ENCODE results near the gene SLC51B. TPM values are rescaled to one million over a fixed set of nuclear protein-coding genes. Genes with fewer than 3 reads are reported as not detected.

SLC51B gene
- total RNA-seq, 1 experiment from 2014 or later = not detected

DNA sequence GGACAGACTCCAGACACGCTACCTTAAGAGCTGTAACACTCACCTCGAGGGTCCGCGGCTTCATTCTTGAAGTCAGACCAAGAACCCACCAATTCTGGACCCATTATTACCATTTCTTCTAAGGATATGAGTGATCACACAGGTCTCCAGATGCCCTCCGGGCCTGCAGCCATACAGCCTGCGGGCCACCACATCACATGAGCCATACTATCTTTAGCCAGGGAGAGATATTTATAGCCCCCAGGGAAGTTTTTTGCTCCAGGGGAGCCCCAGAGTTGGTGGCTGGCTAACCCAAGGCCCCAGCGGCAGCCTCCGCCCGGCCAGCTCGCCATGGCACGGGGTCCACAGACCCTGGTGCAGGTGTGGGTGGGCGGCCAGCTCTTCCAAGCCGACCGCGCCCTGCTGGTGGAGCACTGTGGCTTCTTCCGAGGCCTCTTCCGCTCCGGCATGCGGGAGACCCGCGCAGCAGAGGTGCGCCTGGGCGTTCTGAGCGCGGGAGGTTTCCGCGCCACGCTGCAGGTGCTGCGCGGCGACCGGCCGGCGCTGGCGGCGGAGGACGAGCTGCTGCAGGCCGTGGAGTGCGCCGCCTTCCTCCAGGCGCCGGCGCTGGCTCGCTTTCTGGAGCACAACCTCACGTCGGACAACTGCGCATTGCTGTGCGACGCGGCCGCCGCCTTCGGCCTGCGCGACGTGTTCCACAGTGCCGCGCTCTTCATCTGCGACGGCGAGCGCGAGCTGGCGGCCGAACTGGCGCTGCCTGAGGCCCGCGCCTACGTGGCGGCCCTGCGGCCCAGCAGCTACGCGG is 31.5 kb downstream of the SLC51B start, which contains the start of gene KBTBD13:
Gene KBTBD13, plus strand, starts transcription at position 261 of the 805 bp plus-strand sequence. Its CDS starts 70 bp downstream, at position 331.
- in situ Hi-C loops (cut with HindIII; ENCODE audit: low pct_unique_long_range_greater_than_20kb, low sequenced_read_pairs) = no loop called here
- DNase-seq (ENCODE audit: low read depth) = no peak

DNA sequence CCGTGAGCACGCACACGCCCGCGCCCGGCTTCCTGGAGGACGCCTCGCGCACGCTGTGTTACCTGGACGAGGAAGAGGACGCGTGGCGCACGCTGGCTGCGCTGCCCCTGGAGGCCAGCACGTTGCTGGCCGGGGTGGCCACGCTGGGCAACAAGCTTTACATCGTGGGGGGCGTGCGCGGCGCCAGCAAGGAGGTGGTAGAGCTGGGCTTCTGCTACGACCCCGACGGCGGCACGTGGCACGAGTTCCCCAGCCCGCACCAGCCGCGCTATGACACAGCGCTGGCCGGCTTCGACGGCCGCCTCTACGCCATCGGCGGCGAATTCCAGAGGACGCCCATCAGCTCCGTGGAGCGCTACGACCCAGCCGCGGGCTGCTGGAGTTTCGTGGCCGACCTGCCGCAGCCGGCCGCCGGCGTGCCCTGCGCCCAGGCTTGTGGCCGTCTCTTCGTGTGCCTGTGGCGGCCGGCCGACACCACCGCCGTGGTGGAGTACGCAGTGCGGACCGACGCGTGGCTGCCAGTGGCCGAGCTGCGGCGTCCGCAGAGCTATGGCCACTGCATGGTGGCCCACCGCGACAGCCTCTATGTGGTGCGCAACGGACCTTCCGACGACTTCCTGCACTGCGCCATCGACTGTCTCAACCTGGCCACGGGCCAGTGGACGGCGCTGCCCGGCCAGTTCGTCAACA is 32.2 kb downstream of the SLC51B start:
- DNase-seq (ENCODE audit: low read depth) = no peak
- in situ Hi-C loops (cut with HindIII; ENCODE audit: low pct_unique_long_range_greater_than_20kb, low sequenced_read_pairs) = no loop called here

DNA sequence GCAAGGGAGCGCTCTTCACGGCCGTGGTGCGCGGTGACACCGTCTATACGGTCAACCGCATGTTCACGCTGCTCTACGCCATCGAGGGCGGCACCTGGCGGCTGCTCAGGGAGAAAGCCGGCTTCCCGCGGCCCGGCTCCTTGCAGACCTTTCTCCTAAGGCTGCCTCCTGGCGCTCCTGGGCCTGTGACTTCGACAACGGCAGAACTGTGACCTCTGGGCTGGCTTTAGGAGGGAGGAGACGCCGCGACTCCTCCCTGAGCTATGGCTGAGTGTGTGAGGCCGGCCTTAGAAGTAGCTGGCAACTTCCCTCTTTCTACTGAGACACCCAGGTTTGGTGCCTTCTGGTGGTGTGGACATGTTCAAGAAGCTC is 32.8 kb downstream of the SLC51B start:
- DNase-seq (ENCODE audit: low read depth) = no peak
- in situ Hi-C loops (cut with HindIII; ENCODE audit: low pct_unique_long_range_greater_than_20kb, low sequenced_read_pairs) = no loop called here

DNA sequence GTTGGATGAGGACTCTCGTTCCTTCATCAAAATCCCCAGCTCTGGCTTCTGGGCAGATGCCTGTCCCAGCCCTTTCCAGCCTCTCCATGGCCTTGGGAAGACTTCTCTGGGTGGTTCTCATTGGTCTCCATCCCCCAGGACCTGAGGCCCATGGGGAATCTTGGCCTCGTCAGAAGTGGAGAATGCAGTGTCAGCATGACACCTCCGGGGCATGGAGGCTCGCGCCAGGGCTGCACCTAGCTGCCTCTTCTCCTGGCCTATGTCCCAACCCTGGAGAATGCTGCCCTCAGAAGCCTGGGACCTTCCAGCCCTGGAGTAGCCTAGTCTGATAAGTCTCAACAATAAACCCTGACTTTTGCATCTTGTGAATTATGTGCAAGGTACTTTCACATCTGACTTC is 34.4 kb downstream of the SLC51B start:
- DNase-seq (ENCODE audit: low read depth) = no peak
- in situ Hi-C loops (cut with HindIII; ENCODE audit: low pct_unique_long_range_greater_than_20kb, low sequenced_read_pairs) = no loop called here

DNA sequence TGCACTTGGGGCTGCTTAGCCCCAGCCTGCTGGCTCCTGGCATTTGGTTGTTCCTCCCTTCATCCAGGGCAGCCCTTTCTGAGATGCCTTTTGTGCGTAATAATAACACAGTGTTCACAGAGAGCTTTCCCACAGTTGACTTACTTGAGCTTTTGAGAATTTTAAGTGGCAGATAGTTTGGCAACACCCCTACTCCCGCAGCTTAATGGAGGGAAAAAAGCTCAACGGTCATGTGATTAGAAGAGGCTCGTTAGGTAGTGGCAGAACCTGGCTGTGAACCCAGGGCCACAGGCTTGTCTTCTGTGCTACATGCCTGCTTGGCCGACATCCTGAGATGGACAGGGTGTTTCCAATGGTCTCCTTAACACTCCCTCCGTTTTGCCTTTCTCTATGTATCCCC is 36.1 kb downstream of the SLC51B start:
- in situ Hi-C loops (cut with HindIII; ENCODE audit: low pct_unique_long_range_greater_than_20kb, low sequenced_read_pairs) = no loop called here
- DNase-seq (ENCODE audit: low read depth) = no peak

DNA sequence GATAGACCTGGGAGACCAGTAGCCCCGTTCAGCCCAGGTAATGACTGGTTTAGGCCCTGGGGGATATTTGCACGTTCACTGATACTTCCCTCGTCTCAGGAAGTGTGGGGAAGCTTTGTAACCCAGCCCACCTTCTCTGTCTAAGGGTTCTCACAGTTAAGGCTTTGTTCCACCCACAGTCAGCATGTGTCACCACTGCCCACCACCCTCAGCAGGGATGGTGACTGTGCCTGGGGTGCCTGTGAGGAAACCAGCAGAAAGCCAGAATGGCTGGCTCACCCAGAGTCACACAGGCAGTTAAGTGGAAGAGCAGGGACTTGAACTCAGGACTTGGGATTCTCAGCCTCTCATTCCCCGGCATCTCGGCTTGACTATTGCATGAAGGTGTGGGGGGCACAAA is 36.6 kb downstream of the SLC51B start:
- in situ Hi-C loops (cut with HindIII; ENCODE audit: low pct_unique_long_range_greater_than_20kb, low sequenced_read_pairs) = no loop called here
- DNase-seq (ENCODE audit: low read depth) = no peak

DNA sequence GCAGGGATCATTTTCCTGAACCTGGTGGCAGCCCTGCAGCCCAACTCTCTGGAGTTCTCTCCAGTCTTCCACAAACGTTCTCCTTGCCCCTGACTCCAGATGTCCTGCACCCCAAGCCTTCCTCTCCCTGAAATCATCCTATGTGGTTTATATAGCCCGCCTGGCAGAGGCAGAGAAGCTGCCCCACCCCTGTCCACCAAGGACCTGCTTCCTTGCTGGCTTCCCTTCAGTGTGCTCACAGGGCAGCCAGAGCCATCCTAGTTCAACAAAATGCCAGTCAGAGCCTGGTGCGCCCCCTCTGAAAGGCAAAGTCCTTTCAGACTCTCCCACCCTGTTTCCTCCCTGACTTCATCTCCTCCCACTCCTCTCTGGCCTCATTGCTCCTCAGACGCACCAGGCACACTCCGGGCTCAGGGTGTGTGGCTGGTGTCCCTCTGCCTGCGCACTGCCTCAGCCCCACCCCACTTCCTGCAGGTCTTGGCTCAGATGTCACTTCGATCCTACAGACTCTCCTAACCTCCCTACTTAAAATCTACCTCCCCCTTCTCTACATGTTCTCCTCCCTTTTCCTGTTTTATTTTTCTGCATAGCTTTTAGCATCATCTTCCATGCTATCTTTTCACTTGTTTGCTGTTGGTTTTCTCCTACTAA is 37.2 kb downstream of the SLC51B start:
- in situ Hi-C loops (cut with HindIII; ENCODE audit: low pct_unique_long_range_greater_than_20kb, low sequenced_read_pairs) = no loop called here

DNA sequence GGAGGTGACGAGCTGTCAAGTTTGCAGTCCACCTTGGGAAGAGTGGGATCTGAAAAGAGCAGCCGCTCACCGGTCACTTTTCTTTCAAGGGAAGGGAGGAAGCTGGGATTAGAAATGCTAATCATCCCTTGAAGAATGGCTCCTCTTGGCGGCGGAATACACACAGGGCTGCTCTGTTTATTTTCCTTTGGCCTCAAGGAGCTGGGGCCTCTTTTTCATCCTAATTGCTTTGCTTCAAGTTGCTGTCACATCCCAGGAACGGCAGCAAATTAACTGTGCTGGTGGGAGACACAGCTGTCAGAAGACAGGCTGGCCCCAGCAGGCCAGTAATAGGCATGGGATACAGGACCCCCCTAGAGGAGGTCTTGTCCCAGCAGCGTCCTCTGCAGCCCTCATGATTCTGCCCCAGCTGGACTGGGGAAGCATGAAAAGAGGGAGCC is 38.1 kb downstream of the SLC51B start:
- in situ Hi-C loops (cut with HindIII; ENCODE audit: low pct_unique_long_range_greater_than_20kb, low sequenced_read_pairs) = no loop called here
- peak; percentile 37 for DNase-seq (ENCODE audit: low read depth)

More for the DNA sequence above, 37.2 kb downstream of the SLC51B start:
- DNase-seq (ENCODE audit: low read depth) = no peak

DNA sequence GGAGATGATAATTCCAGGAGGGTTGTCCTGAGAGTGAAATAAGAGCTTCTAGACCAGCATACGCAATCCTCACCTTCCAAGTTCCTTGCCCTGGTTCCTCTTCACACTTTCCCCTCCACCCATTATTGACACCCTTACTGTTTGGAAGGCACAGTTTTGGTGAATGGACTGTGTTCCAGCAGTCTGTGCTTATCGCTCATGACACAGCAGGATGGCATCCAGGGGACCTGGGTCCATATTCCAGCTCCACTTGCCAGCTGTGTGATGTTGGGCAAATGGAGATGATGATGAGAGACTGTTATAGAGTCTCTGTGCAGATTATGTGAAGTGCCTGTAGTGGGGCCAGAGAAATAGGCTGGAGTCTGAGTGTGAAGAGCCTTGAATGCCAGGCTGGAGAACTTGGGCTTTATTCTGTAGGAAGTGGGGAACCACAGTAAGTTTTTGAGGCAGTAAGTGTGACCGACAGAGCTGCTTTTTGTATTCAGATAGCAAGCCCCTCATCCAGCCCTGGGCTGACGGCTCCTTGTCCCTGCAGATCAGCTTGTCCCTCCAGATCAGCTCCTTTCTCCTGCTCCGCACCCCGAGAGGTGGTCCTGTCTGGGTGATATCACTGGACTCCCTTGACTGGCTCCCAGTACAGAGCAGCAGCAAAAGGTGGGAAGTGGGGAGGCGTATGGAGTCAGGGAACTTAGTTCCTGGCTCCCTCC is 39.5 kb downstream of the SLC51B start:
- DNase-seq (ENCODE audit: low read depth) = no peak
- in situ Hi-C loops (cut with HindIII; ENCODE audit: low pct_unique_long_range_greater_than_20kb, low sequenced_read_pairs) = no loop called here

DNA sequence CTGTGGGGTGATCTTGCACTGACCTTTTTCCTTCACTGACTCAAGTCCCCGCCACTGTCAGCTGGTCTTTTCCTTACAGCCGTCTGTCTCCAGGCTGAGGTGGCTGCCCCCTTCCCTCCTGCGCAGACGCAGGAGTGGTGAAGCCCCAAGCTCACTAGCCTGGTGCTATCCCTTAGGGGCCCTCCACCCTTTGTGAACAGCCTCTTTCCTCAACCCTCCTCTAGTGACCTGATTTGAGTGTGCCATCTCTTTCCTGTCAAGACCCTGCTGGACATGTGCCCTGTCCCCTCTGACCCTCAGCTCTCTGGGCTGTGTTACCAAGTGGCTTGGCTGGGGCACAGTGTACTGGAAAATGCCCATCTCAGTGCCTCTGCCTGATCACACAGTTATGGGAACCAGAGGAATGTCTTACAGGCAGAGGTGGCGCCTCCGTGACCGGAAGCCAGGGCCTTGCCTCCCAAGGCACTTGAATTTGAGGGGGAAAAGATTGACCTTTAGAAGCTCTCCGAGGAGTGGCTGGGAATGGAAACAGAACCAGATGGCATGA is 40.1 kb downstream of the SLC51B start:
- in situ Hi-C loops (cut with HindIII; ENCODE audit: low pct_unique_long_range_greater_than_20kb, low sequenced_read_pairs) = no loop called here
- no peak for DNase-seq (ENCODE audit: low read depth)

DNA sequence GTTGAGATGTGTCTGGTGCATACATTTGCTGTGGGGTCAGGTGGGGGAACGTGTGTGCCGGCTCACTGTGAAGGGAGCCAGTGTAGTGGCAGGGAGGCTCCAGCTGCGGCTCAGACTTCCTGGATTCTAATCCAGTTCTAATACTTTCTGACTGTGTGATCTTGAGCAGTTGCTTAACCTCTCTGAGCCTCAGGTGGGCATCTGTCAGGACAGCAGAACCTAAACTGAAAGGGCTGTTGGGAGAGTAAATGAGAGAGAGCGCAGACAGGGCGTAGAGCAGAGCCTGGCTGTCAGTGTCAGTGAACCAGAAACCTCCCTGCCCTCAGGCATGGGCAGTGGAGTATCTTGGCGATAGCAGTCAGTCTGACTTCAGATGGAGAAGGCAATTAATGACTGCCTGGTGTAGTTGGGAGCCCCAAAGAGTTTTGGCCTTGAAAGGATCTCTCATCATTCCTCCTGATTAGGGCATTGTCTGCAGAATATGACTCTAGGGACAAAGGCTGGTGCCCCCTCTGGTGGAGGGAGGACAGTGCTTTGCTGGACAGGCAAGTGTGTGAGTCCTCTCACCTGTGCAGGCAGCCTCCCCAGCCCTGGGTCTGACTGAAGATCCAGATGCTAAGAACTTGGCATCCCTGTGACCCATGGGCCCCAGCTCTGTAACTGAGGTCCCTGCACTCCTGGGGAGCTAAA is 40.9 kb downstream of the SLC51B start:
- in situ Hi-C loops (cut with HindIII; ENCODE audit: low pct_unique_long_range_greater_than_20kb, low sequenced_read_pairs) = no loop called here
- DNase-seq (ENCODE audit: low read depth) = peak; percentile 30

DNA sequence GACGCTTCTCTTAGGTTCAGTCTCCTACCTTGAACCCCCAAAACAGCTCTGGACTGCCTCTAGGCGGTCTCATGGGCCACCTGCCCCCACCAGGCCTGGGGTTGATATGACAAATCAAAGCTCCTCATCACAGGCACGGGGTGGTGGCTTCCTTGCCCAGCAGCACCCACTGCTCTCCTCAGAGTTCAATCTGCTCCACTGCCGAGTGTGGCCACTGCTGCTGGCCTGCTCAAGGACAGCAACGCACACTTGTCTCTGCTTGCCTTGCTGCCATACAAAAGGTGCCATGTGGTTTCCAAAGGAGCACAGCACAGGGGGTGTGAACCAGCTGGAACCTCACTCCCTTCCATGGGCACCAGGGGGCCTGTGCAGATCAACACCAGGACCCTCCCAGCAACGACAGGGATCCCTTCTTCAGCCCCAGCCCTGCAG is 41.5 kb downstream of the SLC51B start:
- in situ Hi-C loops (cut with HindIII; ENCODE audit: low pct_unique_long_range_greater_than_20kb, low sequenced_read_pairs) = no loop called here
- DNase-seq (ENCODE audit: low read depth) = no peak

DNA sequence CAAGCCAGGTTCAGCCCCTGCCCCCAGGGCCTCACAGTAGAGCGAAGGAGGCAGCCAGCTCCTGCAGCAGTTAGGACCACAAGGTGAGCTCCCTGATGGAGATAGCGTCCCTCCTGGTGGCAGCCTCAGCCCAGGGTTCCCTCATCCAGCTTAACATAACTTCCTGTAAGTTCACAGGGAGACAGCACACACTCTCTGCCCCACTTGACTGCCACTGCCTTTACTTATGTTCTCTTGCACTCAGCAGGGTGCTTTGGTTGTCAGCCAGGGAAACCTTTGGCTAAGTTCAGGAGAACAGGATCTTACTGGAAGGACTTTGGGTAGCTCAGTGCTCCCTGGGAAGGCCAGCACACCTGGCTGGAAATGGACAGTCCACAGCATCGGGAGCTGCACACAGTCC is 42.2 kb downstream of the SLC51B start:
- in situ Hi-C loops (cut with HindIII; ENCODE audit: low pct_unique_long_range_greater_than_20kb, low sequenced_read_pairs) = no loop called here

DNA sequence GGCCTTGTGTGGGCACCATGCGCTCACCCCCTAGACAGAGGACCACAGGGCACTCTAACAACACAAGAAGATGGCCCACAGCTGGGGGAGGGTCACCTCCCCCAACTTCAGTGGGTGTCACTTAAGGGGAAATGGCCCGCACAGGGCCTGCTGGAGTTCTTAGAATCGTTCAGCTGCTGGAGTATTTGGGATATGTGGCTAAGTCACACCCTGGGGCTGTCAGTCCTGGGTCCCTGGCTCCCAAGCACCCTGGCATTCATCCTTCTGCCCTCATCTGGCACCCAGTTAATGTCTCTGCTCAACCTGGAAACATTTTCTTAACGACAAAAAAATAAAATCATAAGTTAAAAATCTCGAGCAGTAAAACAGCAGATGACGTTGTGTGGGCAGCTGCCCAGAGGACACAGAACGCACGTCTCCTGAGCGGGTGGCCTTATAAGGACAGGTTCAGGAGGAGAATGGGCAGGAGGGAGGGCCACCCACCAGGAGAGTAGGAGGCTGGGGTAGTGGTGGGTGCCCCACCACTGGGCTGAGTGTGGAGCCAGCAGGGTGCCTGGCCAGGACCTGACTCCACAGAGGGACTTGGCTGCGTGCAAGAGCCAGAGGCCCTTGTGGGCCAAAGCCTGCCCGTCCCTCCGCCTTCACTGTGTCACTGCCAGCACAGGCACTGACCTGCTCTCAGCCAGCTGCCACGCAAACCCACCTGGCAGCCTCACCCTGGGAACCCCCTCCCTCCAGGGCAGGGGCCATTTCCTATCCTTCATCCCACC is 42.9 kb downstream of the SLC51B start:
- no peak for DNase-seq (ENCODE audit: low read depth)
- in situ Hi-C loops (cut with HindIII; ENCODE audit: low pct_unique_long_range_greater_than_20kb, low sequenced_read_pairs) = no loop called here

More for the DNA sequence above, 42.2 kb downstream of the SLC51B start:
- no peak for DNase-seq (ENCODE audit: low read depth)

DNA sequence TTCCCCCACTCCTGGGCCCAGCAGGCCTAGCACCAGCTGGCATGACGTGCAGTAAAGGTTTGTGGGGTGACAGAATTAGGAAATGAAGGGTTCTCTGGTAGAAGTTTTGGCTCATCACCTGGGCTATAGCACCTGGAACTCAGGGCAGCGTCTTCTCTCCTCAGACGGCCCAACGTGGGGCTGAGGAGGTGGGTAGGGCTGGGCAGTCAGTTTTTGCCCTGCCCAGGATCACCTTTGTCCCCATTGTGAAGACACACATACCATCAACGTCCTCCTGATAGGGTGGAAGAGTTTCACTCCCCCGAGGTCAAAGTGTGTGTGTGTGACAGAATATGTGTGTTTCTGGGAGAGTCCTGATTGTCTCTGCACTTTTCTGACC is 43.4 kb downstream of the SLC51B start:
- in situ Hi-C loops (cut with HindIII; ENCODE audit: low pct_unique_long_range_greater_than_20kb, low sequenced_read_pairs) = no loop called here
- DNase-seq (ENCODE audit: low read depth) = no peak

DNA sequence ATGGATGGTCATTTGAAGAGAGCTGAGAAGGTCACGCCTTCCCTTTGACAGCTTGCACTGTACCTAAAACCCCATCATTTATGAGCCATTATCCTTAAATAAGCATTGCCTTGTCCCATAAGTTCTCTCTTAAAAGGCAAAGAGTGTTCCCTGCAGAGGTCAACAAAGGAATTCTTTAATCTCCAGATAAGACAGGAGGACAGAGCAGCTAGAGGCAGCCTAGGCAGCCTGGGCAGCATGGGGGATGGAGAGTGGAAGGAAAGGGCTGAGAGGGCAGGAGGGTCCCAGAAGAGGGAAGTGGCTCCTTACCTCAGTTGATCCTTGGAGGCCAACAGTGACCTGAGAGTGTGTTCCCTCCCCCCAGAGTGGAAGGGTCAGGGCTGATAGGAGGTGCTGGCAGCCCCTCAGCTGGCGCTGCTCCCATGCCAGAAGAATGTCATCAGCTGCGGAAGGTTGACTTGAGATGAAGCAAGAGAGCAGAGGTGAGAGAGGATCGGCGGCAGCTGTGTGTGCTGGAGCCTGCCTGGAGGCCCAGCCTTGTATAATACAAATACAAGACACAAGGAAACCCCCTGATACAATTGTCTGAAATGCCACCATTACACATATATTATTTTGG is 44.1 kb downstream of the SLC51B start:
- no peak for DNase-seq (ENCODE audit: low read depth)
- in situ Hi-C loops (cut with HindIII; ENCODE audit: low pct_unique_long_range_greater_than_20kb, low sequenced_read_pairs) = no loop called here
